ENCODE results near the gene CHTF8. TPM values are rescaled to one million over a fixed set of nuclear protein-coding genes. Genes with fewer than 3 reads are reported as not detected.
"Not testable (repeated sequence)": the region's sequence is repeated elsewhere in the genome, so short reads cannot be mapped to it uniquely, and the experiment has no call there.

Gene CHTF8
- total RNA-seq, 1 donor from 2014 or later, result 83.1 TPM

DNA sequence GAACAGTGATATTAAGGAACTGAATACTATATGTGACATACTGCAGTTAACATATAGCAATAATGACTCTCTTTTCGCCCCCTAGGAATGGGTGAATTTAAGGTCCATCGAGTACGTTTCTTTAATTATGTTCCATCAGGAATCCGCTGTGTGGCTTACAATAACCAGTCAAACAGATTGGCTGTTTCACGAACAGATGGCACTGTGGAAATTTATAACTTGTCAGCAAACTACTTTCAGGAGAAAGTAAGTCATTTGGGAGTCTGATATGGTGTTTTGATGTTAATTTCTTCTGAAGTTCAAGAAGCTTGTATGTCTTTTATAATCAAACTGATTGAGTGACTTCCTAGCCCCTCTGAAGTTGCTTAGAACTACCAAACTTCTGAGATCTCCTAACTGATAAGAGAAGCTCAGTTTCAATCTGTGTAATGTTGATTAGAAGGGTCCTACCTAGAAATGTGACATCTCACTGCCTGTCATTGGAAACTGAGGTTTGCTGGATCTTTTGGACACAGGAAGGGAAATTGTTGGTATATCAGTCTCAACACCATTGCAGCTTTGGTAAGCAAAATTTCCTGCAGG lies 1.1 kb upstream of the CHTF8 start:
- H3K9me3 Mint-ChIP-seq (ENCODE audit: low read depth), result no peaks in the 10 kb centered on the region
- peak overlapping the region; percentile 4 for H3K27ac Mint-ChIP-seq (ENCODE audit: unreplicated experiment)
- TF ChIP-seq, protein P1, sequence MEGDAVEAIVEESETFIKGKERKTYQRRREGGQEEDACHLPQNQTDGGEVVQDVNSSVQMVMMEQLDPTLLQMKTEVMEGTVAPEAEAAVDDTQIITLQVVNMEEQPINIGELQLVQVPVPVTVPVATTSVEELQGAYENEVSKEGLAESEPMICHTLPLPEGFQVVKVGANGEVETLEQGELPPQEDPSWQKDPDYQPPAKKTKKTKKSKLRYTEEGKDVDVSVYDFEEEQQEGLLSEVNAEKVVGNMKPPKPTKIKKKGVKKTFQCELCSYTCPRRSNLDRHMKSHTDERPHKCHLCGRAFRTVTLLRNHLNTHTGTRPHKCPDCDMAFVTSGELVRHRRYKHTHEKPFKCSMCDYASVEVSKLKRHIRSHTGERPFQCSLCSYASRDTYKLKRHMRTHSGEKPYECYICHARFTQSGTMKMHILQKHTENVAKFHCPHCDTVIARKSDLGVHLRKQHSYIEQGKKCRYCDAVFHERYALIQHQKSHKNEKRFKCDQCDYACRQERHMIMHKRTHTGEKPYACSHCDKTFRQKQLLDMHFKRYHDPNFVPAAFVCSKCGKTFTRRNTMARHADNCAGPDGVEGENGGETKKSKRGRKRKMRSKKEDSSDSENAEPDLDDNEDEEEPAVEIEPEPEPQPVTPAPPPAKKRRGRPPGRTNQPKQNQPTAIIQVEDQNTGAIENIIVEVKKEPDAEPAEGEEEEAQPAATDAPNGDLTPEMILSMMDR (IDR thresholded peaks at IDR 0.05), result no peak
- H3K4me1 Mint-ChIP-seq (ENCODE audit: low read depth), result peaks cover 43% of the 10 kb centered on the region
- H3K36me3 Mint-ChIP-seq (ENCODE audit: low read depth), result peaks cover 9% of the 10 kb centered on the region
- peak overlapping the region; percentile 98 for H3K4me3 Mint-ChIP-seq (ENCODE audit: unreplicated experiment)
- no peak for DNase-seq (ENCODE audit: low spot score)
- no peaks in the 10 kb centered on the region for H3K27me3 Mint-ChIP-seq (ENCODE audit: low read depth)

DNA sequence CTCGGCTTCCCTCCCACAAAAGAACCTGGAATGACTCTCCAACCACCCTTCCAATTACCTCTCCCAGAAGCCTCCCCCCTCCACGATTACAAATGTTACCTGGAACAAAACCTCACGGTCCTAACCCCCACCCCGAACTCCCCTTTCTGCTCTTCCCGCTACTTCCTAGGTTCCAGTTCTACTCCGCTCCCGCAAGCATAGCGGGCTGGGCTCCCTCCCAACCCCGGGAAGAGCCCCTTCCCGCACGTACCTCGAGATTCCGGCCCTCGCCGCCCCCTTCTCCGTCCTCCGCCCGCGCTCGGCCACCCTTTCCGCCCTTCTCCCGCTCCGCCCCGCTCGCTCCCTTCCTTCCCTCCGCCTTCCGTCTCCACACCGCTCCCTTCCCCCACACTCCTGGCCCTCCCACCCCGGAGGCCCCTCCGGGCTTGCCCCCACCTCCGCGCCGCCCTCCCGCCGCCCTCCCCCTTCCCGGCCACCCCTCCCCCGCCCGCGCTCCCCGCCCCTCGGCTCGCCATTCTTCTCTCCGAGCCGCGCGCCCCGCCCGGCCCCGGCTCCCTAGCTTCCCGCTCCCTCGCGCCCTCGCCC lies 457 bp downstream of the CHTF8 start:
- H3K4me3 Mint-ChIP-seq (ENCODE audit: unreplicated experiment), result peak overlapping the region; percentile 98
- H3K9me3 Mint-ChIP-seq (ENCODE audit: low read depth), result no peaks in the 10 kb centered on the region
- DNase-seq (ENCODE audit: low spot score), result no peak
- H3K27ac Mint-ChIP-seq (ENCODE audit: unreplicated experiment), result peak overlapping the region; percentile 92
- H3K27me3 Mint-ChIP-seq (ENCODE audit: low read depth), result no peaks in the 10 kb centered on the region
- TF ChIP-seq, protein P1 (IDR thresholded peaks at IDR 0.05), result no peak
- H3K4me1 Mint-ChIP-seq (ENCODE audit: low read depth), result peaks cover 45% of the 10 kb centered on the region
- H3K36me3 Mint-ChIP-seq (ENCODE audit: low read depth), result peaks cover 3% of the 10 kb centered on the region

DNA sequence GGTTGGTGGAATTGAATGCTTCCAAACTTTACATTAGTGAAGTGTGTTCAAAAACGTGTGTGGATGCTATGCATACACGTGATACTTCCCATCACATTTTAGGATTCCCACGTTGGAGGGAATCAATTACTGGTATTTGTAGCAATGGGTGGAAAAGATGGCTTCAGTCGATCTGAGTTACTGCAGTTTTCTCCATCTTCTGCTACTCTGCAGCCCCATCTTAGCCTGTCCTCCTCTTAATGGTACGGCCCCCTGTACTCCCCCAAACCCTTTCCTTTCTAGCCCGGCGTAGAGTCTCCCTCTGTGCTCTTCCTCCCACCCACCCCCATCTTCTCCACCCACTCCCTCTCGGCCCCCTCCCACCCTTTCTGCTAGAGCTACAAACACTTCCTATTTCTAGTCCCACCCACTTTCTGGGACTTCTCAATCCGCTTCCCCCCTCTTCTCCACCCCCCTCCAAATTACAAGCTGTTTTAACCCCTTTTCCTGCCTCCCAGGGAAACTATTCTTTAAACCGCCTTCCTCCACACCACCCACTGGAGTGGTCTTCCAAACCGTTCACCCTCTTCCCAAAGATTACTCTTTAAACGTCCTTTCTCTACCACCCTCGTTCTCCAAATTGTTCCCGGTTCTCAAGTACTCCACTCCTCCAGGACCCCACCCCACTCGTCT lies 1.1 kb downstream of the CHTF8 start:
- peaks cover 45% of the 10 kb centered on the region for H3K4me1 Mint-ChIP-seq (ENCODE audit: low read depth)
- H3K36me3 Mint-ChIP-seq (ENCODE audit: low read depth), result peaks cover 3% of the 10 kb centered on the region
- H3K4me3 Mint-ChIP-seq (ENCODE audit: unreplicated experiment), result peak overlapping the region; percentile 98
- H3K9me3 Mint-ChIP-seq (ENCODE audit: low read depth), result no peaks in the 10 kb centered on the region
- no peak for DNase-seq (ENCODE audit: low spot score)
- peak overlapping the region; percentile 92 for H3K27ac Mint-ChIP-seq (ENCODE audit: unreplicated experiment)
- no peaks in the 10 kb centered on the region for H3K27me3 Mint-ChIP-seq (ENCODE audit: low read depth)
- TF ChIP-seq, protein P1 (IDR thresholded peaks at IDR 0.05), result no peak

DNA sequence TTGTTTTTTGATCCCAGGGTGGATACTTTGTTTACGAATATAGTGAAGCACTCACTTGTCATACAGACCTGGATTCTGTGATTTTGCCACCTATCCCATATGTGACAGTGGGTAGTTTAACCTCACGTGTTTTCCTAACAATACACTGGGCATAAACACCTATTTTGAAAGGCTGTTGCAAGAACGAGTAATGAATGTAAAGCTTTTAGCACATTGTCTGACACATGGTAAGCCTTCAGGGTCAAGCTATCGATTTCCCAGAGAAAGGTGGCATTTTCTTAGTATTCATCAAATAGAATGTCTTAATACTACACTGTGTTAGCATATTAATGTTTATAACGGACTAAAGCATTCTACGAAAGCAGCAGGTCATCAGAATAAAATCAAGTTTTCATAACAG lies 1.9 kb downstream of the CHTF8 start:
- H3K4me1 Mint-ChIP-seq (ENCODE audit: low read depth), result peaks cover 45% of the 10 kb centered on the region
- H3K9me3 Mint-ChIP-seq (ENCODE audit: low read depth), result no peaks in the 10 kb centered on the region
- H3K4me3 Mint-ChIP-seq (ENCODE audit: unreplicated experiment), result no peak overlapping the region
- H3K27me3 Mint-ChIP-seq (ENCODE audit: low read depth), result no peaks in the 10 kb centered on the region
- H3K36me3 Mint-ChIP-seq (ENCODE audit: low read depth), result peaks cover 3% of the 10 kb centered on the region
- TF ChIP-seq, protein P1 (IDR thresholded peaks at IDR 0.05), result no peak
- DNase-seq (ENCODE audit: low spot score), result no peak
- no peak overlapping the region for H3K27ac Mint-ChIP-seq (ENCODE audit: unreplicated experiment)

DNA sequence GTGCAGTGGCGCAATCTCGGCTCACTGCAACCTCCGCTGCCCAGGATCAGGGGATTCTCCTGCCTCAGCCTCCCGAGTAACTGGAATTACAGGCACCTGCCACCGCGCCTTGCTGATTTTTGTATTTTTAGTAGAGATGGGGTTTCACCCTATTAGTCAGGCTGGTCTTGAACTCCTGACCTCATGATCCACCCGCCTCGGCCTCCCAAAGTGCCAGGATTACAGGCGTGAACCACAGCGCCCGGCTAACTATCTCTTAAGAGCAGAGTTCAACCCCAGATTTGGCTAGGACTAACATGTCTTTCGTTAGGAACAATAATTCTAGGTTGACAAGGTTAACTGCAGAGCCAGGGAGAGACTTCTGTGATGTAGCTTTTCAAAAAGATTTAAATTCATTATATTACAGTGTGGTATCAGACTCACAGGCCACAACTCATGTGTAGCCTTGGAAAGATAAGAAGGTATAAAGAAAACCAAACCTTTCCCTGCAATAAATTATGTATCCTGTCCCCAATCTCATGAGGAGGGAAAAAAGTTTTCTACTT lies 4.3 kb downstream of the CHTF8 start:
- Mint-ChIP-seq H3K36me3 (ENCODE audit: low read depth) (peaks cover 2% of the 10 kb centered on the region), H3K27me3 (ENCODE audit: low read depth) (no peaks in the 10 kb centered on the region), H3K27ac (ENCODE audit: unreplicated experiment) (no peak overlapping the region), H3K4me1 (ENCODE audit: low read depth) (peaks cover 25% of the 10 kb centered on the region), H3K4me3 (ENCODE audit: unreplicated experiment) (no peak overlapping the region), H3K9me3 (ENCODE audit: low read depth) (no peaks in the 10 kb centered on the region)
- TF ChIP-seq, protein P1 (IDR thresholded peaks at IDR 0.05), result no peak
- no peak for DNase-seq (ENCODE audit: low spot score)

DNA sequence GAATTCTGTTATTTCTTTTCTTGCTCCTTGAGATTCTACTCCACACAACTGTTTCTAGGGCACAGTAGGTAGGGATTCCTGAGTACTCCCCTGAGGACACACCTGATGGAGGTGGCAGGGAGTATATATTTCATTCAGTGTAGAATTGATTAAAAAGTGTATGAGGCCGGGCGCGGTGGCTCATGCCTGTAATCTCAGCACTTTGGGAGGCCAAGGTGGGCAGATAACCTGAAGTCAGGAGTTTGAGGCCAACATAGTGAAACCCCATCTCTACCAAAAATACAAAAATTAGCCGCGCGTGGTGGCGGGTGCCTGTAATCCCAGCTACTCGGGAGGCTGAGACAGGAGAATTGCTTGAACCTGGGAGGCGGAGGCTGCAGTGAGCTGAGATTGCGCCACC lies 5.6 kb downstream of the CHTF8 start:
- not testable (repeated sequence) for H3K27me3 Mint-ChIP-seq (ENCODE audit: low read depth); DNase-seq (ENCODE audit: low spot score); H3K9me3 Mint-ChIP-seq (ENCODE audit: low read depth); H3K4me3 Mint-ChIP-seq (ENCODE audit: unreplicated experiment); H3K36me3 Mint-ChIP-seq (ENCODE audit: low read depth); H3K27ac Mint-ChIP-seq (ENCODE audit: unreplicated experiment)
- H3K4me1 Mint-ChIP-seq (ENCODE audit: low read depth), result peaks cover 22% of the 10 kb centered on the region

Data from chondrocyte (in vitro differentiated cells).